ENCODE measurements around the gene MNT. TPM values are rescaled to one million over a fixed set of nuclear protein-coding genes. Genes with fewer than 3 reads are reported as not detected.

MNT gene
- total and polyA plus RNA-seq, 2 experiments from 2014 or later, result 5.7 to 6.4 TPM

GRCh38 chr17:2385240-2386210 lies 15.3 kb downstream of the MNT start (continued):
- TF ChIP-seq REST (IDR thresholded peaks at IDR 0.05; ENCODE audit: unreplicated experiment) (no peak), ETS1 (IDR thresholded peaks at IDR 0.05) (no peak), POLR2AphosphoS5 (IDR thresholded peaks at IDR 0.05; ENCODE audit: low read depth) (no peak), ZNF462 (CRISPR knock-in tag; IDR thresholded peaks at IDR 0.05) (no peak), STAT1 (IDR thresholded peaks at IDR 0.05; ENCODE audit: unreplicated experiment) (no peak)
